CD4-positive, alpha-beta T cell treated with Interleukin-4 for 1 hour (primary cell): ENCODE measurements around the gene UBL4A.
"Not testable (repeated sequence)": the region's sequence is repeated elsewhere in the genome, so short reads cannot be mapped to it uniquely, and the experiment has no call there.

Source experiments
- DNase-seq, 2 donors: peaks; one replicate each; pipeline ENCODE4 v3.0.0-alpha.2; 2020 to 2022

The UBL4A gene

GRCh38 chrX:154507673-154508383, 21.4 kb upstream of the UBL4A start:
- DNase-seq = no peak

- no peak for DNase-seq
Measured at GRCh38 chrX:154506483-154507332, 20.3 kb upstream of the UBL4A start.

GRCh38 chrX:154505734-154506133, 19.3 kb upstream of the UBL4A start:
- DNase-seq = no peak

- DNase-seq = no peak
Measured at GRCh38 chrX:154502989-154503388, 16.6 kb upstream of the UBL4A start.

- no peak for DNase-seq
Measured at GRCh38 chrX:154502098-154502497, 15.7 kb upstream of the UBL4A start.

GRCh38 chrX:154501423-154501822, 15.0 kb upstream of the UBL4A start:
- DNase-seq = not testable (repeated sequence)

- DNase-seq = not testable (repeated sequence)
Measured at GRCh38 chrX:154496591-154497137, 10.2 kb upstream of the UBL4A start.

- DNase-seq = no peak
Measured at GRCh38 chrX:154495472-154495922, 9.1 kb upstream of the UBL4A start.

GRCh38 chrX:154494715-154495114, 8.3 kb upstream of the UBL4A start:
- no peak for DNase-seq

- DNase-seq = peak; percentile 94 to 96
Measured at GRCh38 chrX:154490414-154491083, 4.1 kb upstream of the UBL4A start, which contains the start of gene SLC10A3. TSS of gene SLC10A3 (minus strand) at chrX:154490629. CDS start at chrX:154488940, 1,689 bp downstream.

- DNase-seq = peak in 1 of 2 donors; percentile 38
Measured at GRCh38 chrX:154490021-154490413, 3.6 kb upstream of the UBL4A start.

GRCh38 chrX:154489182-154489581, 2.8 kb upstream of the UBL4A start:
- DNase-seq = no peak

- DNase-seq = no peak
Measured at GRCh38 chrX:154488336-154489075, 2.1 kb upstream of the UBL4A start.

- no peak for DNase-seq
Measured at GRCh38 chrX:154487518-154488290, 1.3 kb upstream of the UBL4A start.

- peak in 1 of 2 donors; percentile 34 for DNase-seq
Measured at GRCh38 chrX:154486052-154486395, 391 bp downstream of the UBL4A start.

- DNase-seq = no peak
Measured at GRCh38 chrX:154485150-154486051, 1.0 kb downstream of the UBL4A start.

- peak in 1 of 2 donors; percentile 35 for DNase-seq
Measured at GRCh38 chrX:154484255-154485149, 1.9 kb downstream of the UBL4A start.

- no peak for DNase-seq
Measured at GRCh38 chrX:154483325-154483724, 3.1 kb downstream of the UBL4A start.

- DNase-seq = no peak
Measured at GRCh38 chrX:154482786-154483185, 3.6 kb downstream of the UBL4A start.
